MM.1S (cell line): Measurements from ENCODE around the gene GRIK5.

Experiments
- DNase-seq: peaks from one replicate; pipeline ENCODE4 v3.0.0-alpha.2; 2015
- H2AFZ ChIP-seq: fragments of 300-600 bp; sonication (generic); 2 replicates; pipeline ENCODE4 v1.6.0; 2016; ENCODE audit warnings: antibody characterized with exemption, low read length
- H3F3A ChIP-seq: fragments of 300-600 bp; sonication (generic); 2 replicates; pipeline ENCODE4 v1.6.1; 2016; ENCODE audit warnings: mild to moderate bottlenecking, antibody characterized with exemption, low read length, moderate library complexity, mixed read lengths; ENCODE audit not compliant: insufficient read depth
- H3K27ac ChIP-seq: fragments of 300-600 bp; sonication (generic); 2 replicates; pipeline ENCODE4 v1.5.1; 2016; ENCODE audit warnings: mild to moderate bottlenecking, low read length
- H3K27me3 ChIP-seq: fragments of 300-600 bp; sonication (generic); replicated peaks from 2 replicates; pipeline ENCODE4 v1.6.0; 2016; ENCODE audit warnings: low read length; ENCODE audit not compliant: insufficient read depth
- H3K36me3 ChIP-seq: fragments of 300-600 bp; sonication (generic); replicated peaks from 2 replicates; pipeline ENCODE4 v1.6.1; 2016; ENCODE audit warnings: mild to moderate bottlenecking, low read length, mixed read lengths; ENCODE audit not compliant: insufficient read depth
- H3K4me1 ChIP-seq: fragments of 300-600 bp; sonication (generic); 2 replicates; pipeline ENCODE4 v1.6.1; 2016; ENCODE audit warnings: low read length, mixed read lengths
- H3K4me2 ChIP-seq: fragments of 300-600 bp; sonication (generic); 2 replicates; pipeline ENCODE4 v1.6.0; 2016; ENCODE audit warnings: low read depth, low read length
- H3K4me3 ChIP-seq: fragments of 300-600 bp; sonication (generic); 2 replicates; pipeline ENCODE4 v1.5.1; 2016; ENCODE audit warnings: low read length, mixed read lengths
- H3K79me2 ChIP-seq: fragments of 300-600 bp; sonication (generic); 2 replicates; pipeline ENCODE4 v1.6.1; 2016; ENCODE audit warnings: mixed run types, low read length, mixed read lengths
- H3K9ac ChIP-seq: fragments of 300-600 bp; sonication (generic); 2 replicates; pipeline ENCODE4 v1.6.1; 2016; ENCODE audit warnings: low read length, mixed read lengths
- H3K9me2 ChIP-seq: fragments of 300-600 bp; sonication (generic); replicated peaks from 2 replicates; pipeline ENCODE4 v1.6.1; 2016; ENCODE audit warnings: mild to moderate bottlenecking, low read length, mixed read lengths; ENCODE audit not compliant: insufficient read depth
- H3K9me3 ChIP-seq: fragments of 300-600 bp; sonication (generic); replicated peaks from 2 replicates; pipeline ENCODE4 v1.6.1; 2016; ENCODE audit warnings: mild to moderate bottlenecking, low read length, mixed read lengths; ENCODE audit not compliant: insufficient read depth
- H4K20me1 ChIP-seq: fragments of 300-600 bp; sonication (generic); 2 replicates; pipeline ENCODE4 v1.6.1; 2016; ENCODE audit warnings: mild to moderate bottlenecking, low read length, moderate library complexity, mixed read lengths; ENCODE audit not compliant: insufficient read depth
- CTCF ChIP-seq: fragments of 300-600 bp; sonication (generic); IDR thresholded peaks from 2 replicates; pipeline ENCODE4 v1.5.1; 2016; ENCODE audit warnings: antibody characterized with exemption, low read length, mixed read lengths
- EZH2 ChIP-seq: fragments of 300-600 bp; sonication (generic); optimal IDR thresholded peaks from 2 replicates; pipeline ENCODE3; 2017; ENCODE audit warnings: low read depth, mild to moderate bottlenecking, antibody characterized with exemption, low read length, mixed read lengths
- EZH2phosphoT487 ChIP-seq: fragments of 300-600 bp; sonication (generic); IDR thresholded peaks from 2 replicates; pipeline ENCODE4 v1.6.1; 2018; ENCODE audit warnings: antibody characterized with exemption, low read length

GRIK5 gene

GRCh38 chr19:41957161-41957837 lies 112.7 kb downstream of the GRIK5 start:
- H3K27me3 ChIP-seq: no peaks in the 10 kb centered on the region
- no peaks in the 10 kb centered on the region for H3K79me2 ChIP-seq
- H3K36me3 ChIP-seq: no peaks in the 10 kb centered on the region
- peaks cover 12% of the 10 kb centered on the region for H3K4me1 ChIP-seq
- H4K20me1 ChIP-seq: no peaks in the 10 kb centered on the region
- no peak overlapping the region for H2AFZ ChIP-seq
- H3F3A ChIP-seq: peaks cover 12% of the 10 kb centered on the region; the same call in 1 of the 2 replicates
- H3K9me3 ChIP-seq: no peaks in the 10 kb centered on the region
- DNase-seq: no peak
- no peak overlapping the region for H3K4me3 ChIP-seq
- H3K9ac ChIP-seq: no peak overlapping the region
- H3K27ac ChIP-seq: no peak overlapping the region
- peak overlapping the region; percentile 96; the same call in 1 of the 2 replicates for H3K4me2 ChIP-seq
- TF ChIP-seq EZH2: no peak
- TF ChIP-seq CTCF: no peak
- TF ChIP-seq EZH2phosphoT487: no peak
- H3K9me2 ChIP-seq: no peaks in the 10 kb centered on the region

- H3F3A ChIP-seq: peaks cover 12% of the 10 kb centered on the region; the same call in 1 of the 2 replicates
- no peak for DNase-seq
- H3K27ac ChIP-seq: no peak overlapping the region
- H3K27me3 ChIP-seq: no peaks in the 10 kb centered on the region
- peaks cover 12% of the 10 kb centered on the region for H3K4me1 ChIP-seq
- H3K4me3 ChIP-seq: no peak overlapping the region
- no peaks in the 10 kb centered on the region for H3K36me3 ChIP-seq
- H3K9me3 ChIP-seq: no peaks in the 10 kb centered on the region
- no peaks in the 10 kb centered on the region for H3K79me2 ChIP-seq
- no peak overlapping the region for H3K9ac ChIP-seq
- no peak overlapping the region for H2AFZ ChIP-seq
- TF ChIP-seq EZH2 (no peak), CTCF (no peak), EZH2phosphoT487 (no peak)
- no peak overlapping the region for H3K4me2 ChIP-seq
- H4K20me1 ChIP-seq: no peaks in the 10 kb centered on the region
- H3K9me2 ChIP-seq: no peaks in the 10 kb centered on the region
These were observed 113.4 kb downstream of the GRIK5 start for GRCh38 chr19:41956621-41957020.

GRCh38 chr19:41955521-41955920 lies 114.5 kb downstream of the GRIK5 start:
- Histone ChIP-seq H2AFZ (no peak overlapping the region), H3K79me2 (no peaks in the 10 kb centered on the region), H3K9me3 (no peaks in the 10 kb centered on the region), H3K9me2 (no peaks in the 10 kb centered on the region), H3K27ac (no peak overlapping the region), H3K27me3 (no peaks in the 10 kb centered on the region), H3K4me3 (no peak overlapping the region), H3K9ac (no peak overlapping the region), H4K20me1 (no peaks in the 10 kb centered on the region), H3K36me3 (no peaks in the 10 kb centered on the region), H3K4me2 (no peak overlapping the region), H3K4me1 (peaks cover 12% of the 10 kb centered on the region), H3F3A (peaks cover 12% of the 10 kb centered on the region; the same call in 1 of the 2 replicates)
- TF ChIP-seq CTCF: no peak
- TF ChIP-seq EZH2: no peak
- TF ChIP-seq EZH2phosphoT487: no peak
- no peak for DNase-seq
